K562 (cell line): Measurements from ENCODE around the gene TAL1. TPM values are rescaled to one million over a fixed set of nuclear protein-coding genes. Genes with fewer than 3 reads are reported as not detected.

ENCODE experiments used
- ATAC-seq: fragments of 200-7000 bp; cut with Tn5 transposase; 3 replicates; pipeline ENCODE4 v1.9.1; 2020; ENCODE audit warnings: moderate library complexity
- BruUV-seq: library from RNA; stranded (reverse); fragments of 400-500 nt; replicated peaks from 2 replicates; lab custom pipeline; 2021; lab: Mats Ljungman, UMichigan
- CTCF ChIA-PET: fragments of 300-600 bp; formaldehyde crosslinking; extraction: SDS; loops from one replicate; lab custom pipeline; 2021; ENCODE audit warnings: low intra/inter-chr PET ratio; lab: Yijun Ruan, JAX
- POLR2A ChIA-PET: fragments of 300-600, 350-650 bp; sonication (Branson Sonifier 250); formaldehyde crosslinking; extraction: SDS; loops from one replicate; lab custom pipeline; 2021; ENCODE audit warnings: antibody characterized with exemption, inconsistent platforms; lab: Yijun Ruan, JAX
- DNase-seq, 4 experiments: peaks; one replicate each; pipeline versions ENCODE4 v3.0.0 to v3.0.0-alpha.2; 2011 to 2018; ENCODE audit warnings: low spot score in 3 of 4, mixed read lengths in 3 of 4; ENCODE audit errors: extremely low read depth in 1 of 4
- FAIRE-seq: peaks from 2 replicates; lab custom pipeline; 2011; peaks lifted over from hg19 to GRCh38; lab: Jason Lieb, UNC
- H2AFZ ChIP-seq: 2 replicates; pipeline ENCODE4 v1.6.0; 2011; ENCODE audit warnings: low read depth, low read length, control low read depth, inconsistent platforms
- H3K27ac ChIP-seq: fragments of 200-600 bp; 3 replicates; pipeline ENCODE4 v1.8.0; 2011; ENCODE audit warnings: low read depth, mild to moderate bottlenecking, control low read depth, inconsistent platforms, low read length, moderate library complexity, mixed read lengths; ENCODE audit errors: extremely low read depth
- H3K27me3 ChIP-seq, 2 experiments: fragments of 300-600 bp in 1 of 2; 2 replicates in 1 of 2; 3 replicates in 1 of 2; pipeline versions ENCODE4 v1.6.0 to v1.8.0; 2011; ENCODE audit warnings: inconsistent platforms in 2 of 2, low read length in 2 of 2, mild to moderate bottlenecking in 1 of 2, mixed read lengths in 1 of 2, moderate library complexity in 1 of 2; ENCODE audit not compliant: control insufficient read depth in 2 of 2, insufficient read depth in 2 of 2
- H3K36me3 ChIP-seq: fragments of 300-600 bp; 3 replicates; pipeline ENCODE4 v1.8.0; 2011; ENCODE audit warnings: mild to moderate bottlenecking, low read length, inconsistent platforms; ENCODE audit not compliant: control insufficient read depth, insufficient read depth
- H3K4me1 ChIP-seq, 2 experiments: fragments of 200-600 bp in 1 of 2; replicated peaks in 1 of 2; 2 replicates in 1 of 2; 3 replicates in 1 of 2; pipeline versions ENCODE4 v1.5.1 to v1.8.0; 2011; ENCODE audit warnings: inconsistent platforms in 2 of 2, low read length in 2 of 2, mild to moderate bottlenecking in 1 of 2, mixed read lengths in 1 of 2, moderate library complexity in 1 of 2; ENCODE audit not compliant: control insufficient read depth in 2 of 2, insufficient read depth in 2 of 2
- H3K4me2 ChIP-seq: 2 replicates; pipeline ENCODE4 v1.6.1; 2011; ENCODE audit warnings: low read length, control low read depth, inconsistent platforms, mixed read lengths; ENCODE audit not compliant: insufficient read depth
- H3K4me3 ChIP-seq: fragments of 200-600 bp; sonication (generic), shearing (Covaris generic); 2 replicates; pipeline ENCODE4 v1.5.1; 2016; ENCODE audit warnings: control low read depth, inconsistent platforms
- H3K79me2 ChIP-seq: fragments of 200-600 bp; 3 replicates; pipeline ENCODE4 v1.8.0; 2011; ENCODE audit warnings: low read length, inconsistent platforms; ENCODE audit not compliant: control insufficient read depth, insufficient read depth
- H3K9ac ChIP-seq, 2 experiments: 2 replicates each; pipeline versions ENCODE4 v1.6.0 to v1.6.1; 2011; ENCODE audit warnings: low read depth in 2 of 2, low read length in 2 of 2, control low read depth in 1 of 2, inconsistent platforms in 1 of 2, mild to moderate bottlenecking in 1 of 2, mixed read lengths in 1 of 2; ENCODE audit not compliant: insufficient read depth in 1 of 2
- H3K9me1 ChIP-seq: one replicate; pipeline ENCODE4 v1.6.0; 2011; ENCODE audit warnings: inconsistent platforms, mild to moderate bottlenecking, low read length, moderate library complexity; ENCODE audit not compliant: control insufficient read depth, insufficient read depth
- H3K9me3 ChIP-seq: replicated peaks from 2 replicates; pipeline ENCODE4 v1.5.1; 2011; ENCODE audit warnings: low read depth, low read length, inconsistent platforms; ENCODE audit not compliant: control insufficient read depth, insufficient read depth
- H4K20me1 ChIP-seq: replicated peaks from 2 replicates; pipeline ENCODE4 v1.6.1; 2011; ENCODE audit warnings: low read length, inconsistent platforms, mixed read lengths; ENCODE audit not compliant: control insufficient read depth, insufficient read depth
- AFF1 ChIP-seq, 2 experiments: fragments of 450-650 bp; IDR thresholded peaks; 2 replicates each; pipeline ENCODE4 v1.6.1; 2018; ENCODE audit warnings: mild to moderate bottlenecking in 2 of 2, low read depth in 1 of 2; ENCODE audit not compliant: partially characterized antibody in 2 of 2
- ARID2 ChIP-seq: fragments of 450-650 bp; IDR thresholded peaks from 2 replicates; pipeline ENCODE4 v1.6.1; 2017; ENCODE audit warnings: antibody characterized with exemption, mild to moderate bottlenecking
- ARID4B ChIP-seq: sonication (generic); formaldehyde crosslinking; IDR thresholded peaks from 2 replicates; pipeline ENCODE4 v1.8.0; 2022; ENCODE audit warnings: mild to moderate bottlenecking, missing genetic modification reagents
- KHSRP ChIP-seq: fragments of 450-650 bp; IDR thresholded peaks from 2 replicates; pipeline ENCODE4 v1.6.1; 2017
- LEF1 ChIP-seq: fragments of 450-650 bp; IDR thresholded peaks from 2 replicates; pipeline ENCODE4 v1.6.1; 2016; ENCODE audit warnings: mild to moderate bottlenecking
- NCOA6 ChIP-seq: fragments of 450-650 bp; IDR thresholded peaks from 2 replicates; pipeline ENCODE4 v1.6.1; 2017; ENCODE audit warnings: mild to moderate bottlenecking
- NFYB ChIP-seq: IDR thresholded peaks from 2 replicates; pipeline ENCODE4 v1.6.1; 2011; ENCODE audit warnings: mild to moderate bottlenecking, moderate library complexity; ENCODE audit not compliant: insufficient read length; ENCODE audit errors: extremely low read depth
- POLR3G ChIP-seq: IDR thresholded peaks from 2 replicates; pipeline ENCODE4 v1.6.1; 2011; ENCODE audit not compliant: insufficient read length, insufficient replicate concordance; ENCODE audit errors: extremely low read depth
- RBFOX2 ChIP-seq: fragments of 200-400 bp; formaldehyde crosslinking; IDR thresholded peaks from 2 replicates; pipeline ENCODE4 v1.6.1; 2017; ENCODE audit warnings: low read depth, mild to moderate bottlenecking, low read length, moderate library complexity
- SAFB2 ChIP-seq: fragments of 200-400 bp; formaldehyde crosslinking; IDR thresholded peaks from 2 replicates; pipeline ENCODE4 v1.6.1; 2018; ENCODE audit warnings: borderline replicate concordance, low read length, low read depth, moderate library complexity; ENCODE audit not compliant: severe bottlenecking
- USF1 ChIP-seq: sonication (generic); formaldehyde crosslinking; IDR thresholded peaks from 2 replicates; pipeline ENCODE4 v1.9.0; 2022; ENCODE audit warnings: mild to moderate bottlenecking, missing genetic modification reagents
- ZSCAN32 ChIP-seq: fragments of 450-650 bp; formaldehyde crosslinking; IDR thresholded peaks from 2 replicates; pipeline ENCODE4 v1.4.0; 2020; ENCODE audit warnings: mild to moderate bottlenecking, moderate library complexity
- WGBS: fragments of 100-300 bp; shearing (Covaris generic); methylation state at CpG from one replicate; pipeline ENCODE4 v1.1.6; 2016; ENCODE audit warnings: low coverage, mixed read lengths; ENCODE audit not compliant: insufficient coverage; ENCODE audit errors: missing lambda C conversion rate; 5-methylcytosine and 5-hydroxymethylcytosine counted together
- in situ Hi-C: fragments of 300-500 bp; cut with MboI; formaldehyde crosslinking; loops from 4 replicates; pipeline ENCODE4 v1.15.0; 2018; ENCODE audit warnings: inconsistent platforms, mixed read lengths
- intact Hi-C: fragments of 100-400 bp; cut with micrococcal nuclease; formaldehyde crosslinking; loops from 2 replicates; pipeline ENCODE4 v1.14.2; 2022
- polyA plus RNA-seq, 8 experiments: library from polyadenylated mRNA; depleted of rRNA in 4 of 8; stranded (reverse) in 5 of 8; unstranded in 3 of 8; fragments of >200 nt; fragmentation: Nextera tagmentation in 2 of 8; fragmentation: Illumina TruSeq in 1 of 8; extraction: Ambion mirVana in 2 of 8; extraction: Trizol in 1 of 8; gene quantifications; 2 replicates each; pipeline versions ENCODE4 v1.2.1 to v1.2.3, GENCODE V29; 2011 to 2014; ENCODE audit warnings: inconsistent platforms in 1 of 8, missing spikeins in 1 of 8
- total RNA-seq, 7 experiments: library from RNA; depleted of rRNA in 6 of 7; stranded (reverse); fragments of >200 nt in 6 of 7; fragmentation: Illumina TruSeq in 2 of 7; extraction: Trizol in 2 of 7; gene quantifications; 2 replicates each; pipeline versions ENCODE4 v1.2.1 to v1.2.3, GENCODE V29; 2011 to 2021; ENCODE audit warnings: low replicate concordance in 1 of 7

The TAL1 gene
- total and polyA plus RNA-seq, 9 of the 15 experiments (the other 6 are each of a cell fraction or from before 2014, with no cell fraction given), result 18.5 to 106 (median 59.7) TPM

- DNase-seq (peak in 1 of 4 experiments; percentile 15), ATAC-seq (no peak), FAIRE-seq (peak; percentile 48)
- intact Hi-C loops, result loop anchor here (5.0 kb wide), 1 partner anchor 35 kb away; no protein-coding TSS in a partner anchor
- peak overlapping the region; percentile 62; the same call in 1 of the 2 replicates for H3K4me3 ChIP-seq
- POLR2A ChIA-PET, result interaction anchor here (0.9 to 5.2 kb wide), 12 partner anchors 6 to 87 kb away, joined by 3 to 80 read pairs (median 8); partner anchors contain the start of gene STIL
- peaks cover 16% of the 10 kb centered on the region for H3K9me1 ChIP-seq
- no peaks in the 10 kb centered on the region for H3K27me3 ChIP-seq
- BruUV-seq, result no TSS peak
- H3K36me3 ChIP-seq, result peaks cover 58% of the 10 kb centered on the region
- H3K9ac ChIP-seq, result peak overlapping the region; percentile 29 to 100
- CTCF ChIA-PET, result no interaction called here
- peaks cover 98% of the 10 kb centered on the region for H3K79me2 ChIP-seq
- H4K20me1 ChIP-seq, result peaks cover 14% of the 10 kb centered on the region; the same call in 1 of the 2 replicates
- no peaks in the 10 kb centered on the region for H3K9me3 ChIP-seq
- WGBS, result 53% methylated on average over 4 of the region's 4 CpGs
- H3K4me2 ChIP-seq, result peak overlapping the region; percentile 93
- H3K4me1 ChIP-seq, result peaks cover 25 to 42% of the 10 kb centered on the region in 2 experiments; a peak in 4 of 5 replicates
- peak overlapping the region; percentile 33; the same call in 2 of the 3 replicates for H3K27ac ChIP-seq
- H2AFZ ChIP-seq, result no peak overlapping the region
- in situ Hi-C loops, result no loop called here
- TF ChIP-seq LEF1, result no peak
- no peak for TF ChIP-seq AFF1 (IDR thresholded peaks at IDR 0.05; ENCODE audit: low read depth in 1 of 2, partially characterized antibody in 2 of 2)
- peak; percentile 13; the same call in 1 of the 2 replicates for TF ChIP-seq RBFOX2
- TF ChIP-seq POLR3G, result no peak
- TF ChIP-seq NFYB, result no peak
- TF ChIP-seq KHSRP, result no peak
- no peak for TF ChIP-seq ZSCAN32 (CRISPR knock-in tag)
- no peak for TF ChIP-seq ARID2
- 0 out of 2 replicates have a peak, but pooled peaks have one; percentile 4 for TF ChIP-seq USF1 (CRISPR knock-in tag)
- TF ChIP-seq NCOA6, result no peak
- no peak for TF ChIP-seq SAFB2
- 0 out of 2 replicates have a peak, but pooled peaks have one; percentile 29 for TF ChIP-seq ARID4B (CRISPR knock-in tag)
These were observed 5.2 kb downstream of the TAL1 start for GRCh38 chr1:47226839-47227215.
